ENCODE data around the gene GSDMA.

DNA sequence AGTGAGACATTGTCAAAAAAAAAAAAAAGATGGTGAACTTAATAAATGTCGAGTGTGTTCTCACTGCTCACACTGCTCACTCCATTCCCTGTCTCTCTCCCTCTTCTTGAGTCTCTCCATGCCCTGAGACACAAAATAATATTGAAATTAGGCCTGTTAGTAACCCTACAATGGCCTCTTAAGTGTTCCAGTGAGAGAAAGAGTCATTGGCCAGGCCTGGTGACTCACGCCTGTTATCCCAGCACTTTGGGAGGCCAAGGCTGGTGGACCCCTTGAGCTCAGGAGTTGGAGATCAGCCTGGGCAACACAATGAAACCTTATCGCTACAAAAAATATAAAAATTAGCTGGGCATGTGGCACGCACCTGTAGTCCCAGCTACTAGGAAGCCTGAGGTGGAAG is 36.3 kb downstream of the GSDMA start:
- TF ChIP-seq, protein P1, sequence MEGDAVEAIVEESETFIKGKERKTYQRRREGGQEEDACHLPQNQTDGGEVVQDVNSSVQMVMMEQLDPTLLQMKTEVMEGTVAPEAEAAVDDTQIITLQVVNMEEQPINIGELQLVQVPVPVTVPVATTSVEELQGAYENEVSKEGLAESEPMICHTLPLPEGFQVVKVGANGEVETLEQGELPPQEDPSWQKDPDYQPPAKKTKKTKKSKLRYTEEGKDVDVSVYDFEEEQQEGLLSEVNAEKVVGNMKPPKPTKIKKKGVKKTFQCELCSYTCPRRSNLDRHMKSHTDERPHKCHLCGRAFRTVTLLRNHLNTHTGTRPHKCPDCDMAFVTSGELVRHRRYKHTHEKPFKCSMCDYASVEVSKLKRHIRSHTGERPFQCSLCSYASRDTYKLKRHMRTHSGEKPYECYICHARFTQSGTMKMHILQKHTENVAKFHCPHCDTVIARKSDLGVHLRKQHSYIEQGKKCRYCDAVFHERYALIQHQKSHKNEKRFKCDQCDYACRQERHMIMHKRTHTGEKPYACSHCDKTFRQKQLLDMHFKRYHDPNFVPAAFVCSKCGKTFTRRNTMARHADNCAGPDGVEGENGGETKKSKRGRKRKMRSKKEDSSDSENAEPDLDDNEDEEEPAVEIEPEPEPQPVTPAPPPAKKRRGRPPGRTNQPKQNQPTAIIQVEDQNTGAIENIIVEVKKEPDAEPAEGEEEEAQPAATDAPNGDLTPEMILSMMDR (IDR thresholded peaks at IDR 0.05): no peak
- no peak for TF ChIP-seq POLR2A (IDR thresholded peaks at IDR 0.05)
